Endothelial cell of umbilical vein (primary cell): ENCODE measurements around the gene KCTD1. TPM values are rescaled to one million over a fixed set of nuclear protein-coding genes. Genes with fewer than 3 reads are reported as not detected.

Experiments
- BruUV-seq: library from RNA; stranded (reverse); fragments of 400-500 nt; replicated peaks from 2 replicates; lab custom pipeline; 2021; lab: Mats Ljungman, UMichigan
- CTCF ChIA-PET: fragments of 300-600, 350-600 bp; sonication (Branson Sonifier 250); formaldehyde crosslinking; loops from one replicate; lab custom pipeline; 2021; ENCODE audit warnings: antibody characterized with exemption, inconsistent platforms; lab: Charles Lee
- POLR2A ChIA-PET: fragments of 300-600, 350-600 bp; sonication (Branson Sonifier 250); formaldehyde crosslinking; loops from one replicate; lab custom pipeline; 2021; ENCODE audit warnings: antibody characterized with exemption, inconsistent platforms; lab: Charles Lee
- DNase-seq: peaks from one replicate; pipeline ENCODE4 v3.0.0-alpha.2; 2011; ENCODE audit warnings: low read depth, low spot score
- FAIRE-seq: peaks from 2 replicates; lab custom pipeline; 2011; peaks lifted over from hg19 to GRCh38; lab: Jason Lieb, UNC
- H2AFZ ChIP-seq: 2 replicates; pipeline ENCODE4 v1.6.0; 2012; ENCODE audit warnings: low read depth, low read length, control low read depth, inconsistent platforms
- H3K27ac ChIP-seq: 2 replicates; pipeline ENCODE4 v1.5.1; 2011; ENCODE audit warnings: low read depth, mild to moderate bottlenecking, control low read depth, low read length, moderate library complexity; ENCODE audit not compliant: insufficient read depth
- H3K27me3 ChIP-seq, 2 experiments: 2 replicates each; pipeline versions ENCODE4 v1.6.0 to v1.6.1; 2011; ENCODE audit warnings: low read length in 2 of 2, mixed read lengths in 1 of 2; ENCODE audit not compliant: control insufficient read depth in 2 of 2, insufficient read depth in 2 of 2
- H3K36me3 ChIP-seq, 2 experiments: 2 replicates in 1 of 2; 3 replicates in 1 of 2; pipeline ENCODE4 v1.5.1; 2011; ENCODE audit warnings: low read length in 2 of 2, mild to moderate bottlenecking in 1 of 2, moderate library complexity in 1 of 2; ENCODE audit not compliant: control insufficient read depth in 2 of 2, insufficient read depth in 2 of 2; ENCODE audit errors: extremely low read depth in 1 of 2
- H3K4me1 ChIP-seq: 3 replicates; pipeline ENCODE4 v1.5.1; 2011; ENCODE audit warnings: mild to moderate bottlenecking, low read length; ENCODE audit not compliant: control insufficient read depth, insufficient read depth; ENCODE audit errors: extremely low read depth
- H3K4me2 ChIP-seq: 2 replicates; pipeline ENCODE4 v1.6.1; 2011; ENCODE audit warnings: low read length, control low read depth, mixed read lengths; ENCODE audit not compliant: insufficient read depth
- H3K4me3 ChIP-seq, 3 experiments: fragments of 200-600 bp in 1 of 3; sonication (generic), shearing (Covaris generic) in 1 of 3; replicated peaks in 1 of 3; 2 replicates each; pipeline ENCODE4 v1.5.1; 2011 to 2016; ENCODE audit warnings: control low read depth in 3 of 3, low read length in 3 of 3, mild to moderate bottlenecking in 2 of 3, inconsistent platforms in 1 of 3, low read depth in 1 of 3, moderate library complexity in 1 of 3; ENCODE audit not compliant: insufficient read depth in 1 of 3
- H3K79me2 ChIP-seq: 2 replicates; pipeline ENCODE4 v1.6.0; 2012; ENCODE audit warnings: low read length, inconsistent platforms; ENCODE audit not compliant: control insufficient read depth, insufficient read depth
- H3K9ac ChIP-seq: replicated peaks from 2 replicates; pipeline ENCODE3; 2011; ENCODE audit warnings: low read length, control low read depth; ENCODE audit not compliant: insufficient read depth; ENCODE audit errors: extremely low read depth
- H3K9me1 ChIP-seq: replicated peaks from 3 replicates; pipeline ENCODE4 v1.6.0; 2011; ENCODE audit warnings: mild to moderate bottlenecking, low read length; ENCODE audit not compliant: control insufficient read depth, insufficient read depth; ENCODE audit errors: extremely low read depth
- H3K9me3 ChIP-seq: replicated peaks from 2 replicates; pipeline ENCODE4 v1.5.1; 2012; ENCODE audit warnings: low read length, inconsistent platforms; ENCODE audit not compliant: control insufficient read depth, insufficient read depth
- H4K20me1 ChIP-seq: replicated peaks from 2 replicates; pipeline ENCODE3; 2011; ENCODE audit warnings: mild to moderate bottlenecking, low read length; ENCODE audit not compliant: control insufficient read depth, insufficient read depth; ENCODE audit errors: extremely low read depth
- EZH2 ChIP-seq: IDR thresholded peaks from 2 replicates; pipeline ENCODE4 v1.6.1; 2012; ENCODE audit warnings: borderline replicate concordance, low read depth, mild to moderate bottlenecking, moderate library complexity, low read length, inconsistent platforms; ENCODE audit not compliant: severe bottlenecking
- FOS ChIP-seq: IDR thresholded peaks from 2 replicates; pipeline ENCODE4 v1.6.1; 2011; ENCODE audit warnings: mild to moderate bottlenecking, low read length, moderate library complexity, borderline replicate concordance; ENCODE audit not compliant: insufficient read depth
- GATA2 ChIP-seq: IDR thresholded peaks from 2 replicates; pipeline ENCODE4 v1.7.0; 2011; ENCODE audit warnings: low read depth, mild to moderate bottlenecking, moderate library complexity, mixed read lengths, low read length; ENCODE audit not compliant: insufficient read length, insufficient read depth
- JUN ChIP-seq: IDR thresholded peaks from 2 replicates; pipeline ENCODE4 v1.6.1; 2011; ENCODE audit warnings: borderline replicate concordance, low read depth; ENCODE audit not compliant: insufficient read length, insufficient read depth
- MYC ChIP-seq: IDR thresholded peaks from one replicate; pipeline ENCODE4 v1.6.1; 2011; ENCODE audit warnings: mild to moderate bottlenecking, low read depth, low read length
- POLR2AphosphoS5 ChIP-seq: IDR thresholded peaks from 2 replicates; pipeline ENCODE4 v1.6.1; 2012; ENCODE audit warnings: low read depth, mild to moderate bottlenecking, control low read depth, low read length, moderate library complexity; ENCODE audit not compliant: insufficient read depth
- dilution Hi-C: fragments of 300-500 bp; cut with MboI; formaldehyde crosslinking; loops from one replicate; pipeline ENCODE4 v1.15.0; 2019; ENCODE audit warnings: low sequenced_read_pairs; ENCODE audit not compliant: extremely low pct_ligation_motif_present
- intact Hi-C: fragments of 100-400 bp; cut with micrococcal nuclease; formaldehyde crosslinking; loops from one replicate; pipeline ENCODE4 v1.10.0; 2022
- polyA plus RNA-seq, 4 experiments: library from polyadenylated mRNA; depleted of rRNA in 3 of 4; stranded (reverse) in 3 of 4; unstranded in 1 of 4; fragments of >200 nt; gene quantifications; 2 replicates each; pipeline versions ENCODE4 v1.2.1 to v1.2.3, GENCODE V29; 2011 to 2012; ENCODE audit warnings: missing spikeins in 1 of 4
- total RNA-seq: library from RNA; stranded (reverse); gene quantifications from 2 replicates; pipeline ENCODE4 v1.2.3, GENCODE V29; 2021

KCTD1 gene
- total and polyA plus RNA-seq, 2 donors (not counting 3 experiments of a cell fraction or from before 2014, with no cell fraction given): 6.1 to 12.1 TPM

DNA sequence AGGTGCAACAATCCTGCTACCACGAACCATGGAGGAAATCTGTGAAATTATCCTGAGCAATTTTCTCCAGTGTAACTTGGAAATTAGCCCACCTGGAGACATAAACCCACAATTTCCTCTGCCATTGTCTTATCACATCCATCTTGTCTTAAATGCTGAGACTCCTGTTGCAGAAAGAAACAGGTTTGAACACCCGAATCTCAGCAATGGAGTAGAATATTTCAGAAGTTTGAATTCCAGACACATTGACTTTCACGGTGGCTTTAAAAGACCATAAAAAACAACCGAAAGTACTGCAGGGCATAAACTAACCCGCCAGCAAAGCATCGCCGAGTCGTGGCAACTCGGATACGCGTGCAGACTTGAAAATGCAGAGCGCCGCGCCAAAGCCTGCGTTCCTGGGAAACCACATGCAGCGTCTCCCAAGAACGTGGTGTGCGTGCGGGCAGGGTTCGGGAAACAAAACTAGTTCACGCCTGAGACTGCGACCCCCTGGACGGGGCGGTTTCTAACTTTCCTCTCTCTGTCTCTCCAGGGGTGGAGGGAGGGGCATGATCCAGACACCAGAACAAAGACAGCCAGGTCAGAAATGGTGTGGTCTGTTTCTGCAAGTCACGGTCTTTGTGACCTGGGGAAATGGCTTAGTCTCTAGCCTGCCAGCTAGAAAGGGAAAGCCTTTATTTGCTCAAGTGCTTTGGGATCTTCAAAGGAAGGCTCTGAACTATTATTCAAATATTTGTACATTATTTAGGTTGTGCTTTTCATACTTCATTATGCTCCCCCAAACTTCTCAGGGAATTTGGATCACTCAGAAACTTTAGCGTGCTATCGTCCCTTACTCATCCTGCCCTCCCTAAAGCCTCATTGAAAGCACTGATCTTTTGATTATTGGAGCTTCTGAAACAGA is 26.9 kb upstream of the KCTD1 start:
- TF ChIP-seq EZH2: peak; percentile 55
- no peak for TF ChIP-seq POLR2AphosphoS5

DNA sequence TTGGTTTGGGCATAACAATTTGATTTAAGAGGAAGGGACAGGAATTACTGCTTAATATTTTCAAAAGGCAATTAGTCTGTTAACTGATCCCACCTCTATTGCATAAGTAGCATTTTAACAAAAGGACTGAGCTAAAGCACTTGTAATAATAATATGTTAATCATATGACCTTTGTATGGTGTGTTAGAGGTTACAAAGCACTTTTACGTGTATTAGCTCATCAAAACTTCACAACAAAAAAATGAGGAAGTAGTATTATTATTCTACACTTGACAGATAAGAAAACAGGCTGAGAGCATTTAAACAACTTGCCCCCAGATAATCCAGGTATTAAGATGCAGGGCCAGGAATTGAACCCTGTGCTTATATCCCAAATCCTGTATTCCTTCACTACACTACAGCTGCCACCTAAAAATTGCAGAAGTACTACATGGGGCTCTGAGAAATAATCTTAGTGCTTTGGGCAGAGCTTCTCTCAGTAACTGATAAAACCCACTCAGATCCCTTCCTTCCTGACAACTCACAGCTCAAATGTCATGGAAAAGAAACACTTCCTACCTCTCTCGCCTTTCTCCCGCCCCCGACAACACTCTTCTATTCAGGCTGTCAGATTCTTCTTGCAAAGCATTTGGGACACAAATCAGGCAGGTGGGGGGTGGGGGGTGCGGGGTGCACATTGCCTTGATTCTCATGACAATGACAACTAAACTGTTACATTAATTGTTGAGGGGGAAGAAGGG is 20.7 kb upstream of the KCTD1 start:
- dilution Hi-C loops: no loop called here
- ChIA-PET CTCF (interaction anchor here (1.0 to 2.1 kb wide), 3 partner anchors 12 to 185 kb away, joined by 3 to 10 read pairs (median 3); no protein-coding TSS in a partner anchor), POLR2A (no interaction called here)

More for the DNA sequence above, 26.9 kb upstream of the KCTD1 start:
- peak; percentile 34 for DNase-seq
- H3K9ac ChIP-seq: no peak overlapping the region
- dilution Hi-C loops (no loop called here), intact Hi-C loops (no loop called here)
- H3K4me1 ChIP-seq: peaks cover 2% of the 10 kb centered on the region
- H3K36me3 ChIP-seq: no peaks in the 10 kb centered on the region
- H3K9me1 ChIP-seq: no peaks in the 10 kb centered on the region
- H2AFZ ChIP-seq: peak overlapping the region; percentile 61
- H3K9me3 ChIP-seq: no peaks in the 10 kb centered on the region
- peaks cover 16 to 34% of the 10 kb centered on the region in 2 experiments for H3K27me3 ChIP-seq
- H3K27ac ChIP-seq: no peak overlapping the region
- H3K4me2 ChIP-seq: peak overlapping the region; percentile 77
- H4K20me1 ChIP-seq: no peaks in the 10 kb centered on the region
- BruUV-seq: no TSS peak
- ChIA-PET POLR2A (no interaction called here), CTCF (interaction anchor here (0.8 to 1.5 kb wide), 3 partner anchors 11 to 192 kb away, joined by 3 to 8 read pairs (median 3); no protein-coding TSS in a partner anchor)
- H3K4me3 ChIP-seq: peak overlapping the region in 2 of 3 experiments; percentile 7 to 21
- H3K79me2 ChIP-seq: no peaks in the 10 kb centered on the region
- no peak for FAIRE-seq

More for the DNA sequence above, 20.7 kb upstream of the KCTD1 start:
- Histone ChIP-seq H3K4me2 (no peak overlapping the region), H3K4me1 (no peaks in the 10 kb centered on the region), H3K9me3 (no peaks in the 10 kb centered on the region), H3K27me3 (peaks cover 6 to 14% of the 10 kb centered on the region in 2 experiments), H3K9me1 (no peaks in the 10 kb centered on the region), H2AFZ (no peak overlapping the region), H3K79me2 (no peaks in the 10 kb centered on the region), H3K36me3 (no peaks in the 10 kb centered on the region), H3K9ac (no peak overlapping the region), H4K20me1 (no peaks in the 10 kb centered on the region), H3K27ac (no peak overlapping the region), H3K4me3 (no peak overlapping the region)
- TF ChIP-seq EZH2 (no peak), GATA2 (no peak), POLR2AphosphoS5 (no peak), MYC (no peak), JUN (no peak), FOS (no peak)
- intact Hi-C loops: no loop called here
- no peak for DNase-seq
- no TSS peak for BruUV-seq
- no peak for FAIRE-seq
